ENCODE results near the gene SDHAF2.

SDHAF2 gene

GRCh38 chr11:61401573-61401972 lies 28.4 kb upstream of the SDHAF2 start:
- DNase-seq (ENCODE audit: low spot score), result no peak
- TF ChIP-seq CTCF (IDR thresholded peaks at IDR 0.05; ENCODE audit: extremely low read depth, missing control alignments), result no peak

GRCh38 chr11:61403658-61404057 lies 26.3 kb upstream of the SDHAF2 start:
- no peak for TF ChIP-seq CTCF (IDR thresholded peaks at IDR 0.05; ENCODE audit: extremely low read depth, missing control alignments)
- no peak for DNase-seq (ENCODE audit: low spot score)

GRCh38 chr11:61404103-61404502 lies 25.8 kb upstream of the SDHAF2 start:
- TF ChIP-seq CTCF (IDR thresholded peaks at IDR 0.05; ENCODE audit: extremely low read depth, missing control alignments), result no peak
- no peak for DNase-seq (ENCODE audit: low spot score)

- no peak for DNase-seq (ENCODE audit: low spot score)
- no peak for TF ChIP-seq CTCF (IDR thresholded peaks at IDR 0.05; ENCODE audit: extremely low read depth, missing control alignments)
Measured at GRCh38 chr11:61404641-61405040, 25.3 kb upstream of the SDHAF2 start.

GRCh38 chr11:61406067-61406466 lies 23.9 kb upstream of the SDHAF2 start:
- DNase-seq (ENCODE audit: low spot score), result no peak
- no peak for TF ChIP-seq CTCF (IDR thresholded peaks at IDR 0.05; ENCODE audit: extremely low read depth, missing control alignments)

- TF ChIP-seq CTCF (IDR thresholded peaks at IDR 0.05; ENCODE audit: extremely low read depth, missing control alignments), result no peak
- no peak for DNase-seq (ENCODE audit: low spot score)
Measured at GRCh38 chr11:61406991-61407728, 22.8 kb upstream of the SDHAF2 start.

- TF ChIP-seq CTCF (IDR thresholded peaks at IDR 0.05; ENCODE audit: extremely low read depth, missing control alignments), result no peak
Measured at GRCh38 chr11:61411589-61411988, 18.3 kb upstream of the SDHAF2 start.

More at GRCh38 chr11:61411589-61411988, 18.3 kb upstream of the SDHAF2 start:
- no peak for DNase-seq (ENCODE audit: low spot score)

Data from GM20000 (cell line).